Measurements from ENCODE around the gene OR5T2.
"Not testable (repeated sequence)": the region's sequence is repeated elsewhere in the genome, so short reads cannot be mapped to it uniquely, and the experiment has no call there.

Gene OR5T2

GRCh38 chr11:56234155-56234554, at the start of gene OR5T2:
Gene OR5T2, minus strand, starts transcription at chr11:56234255. Its CDS starts 1,193 bp downstream, at chr11:56233062.
- DNase-seq = no peak

GRCh38 chr11:56273854-56274253, 39.8 kb upstream of the OR5T2 start, which contains the start of gene OR5T1:
Gene OR5T1, plus strand, starts transcription at chr11:56274154. Its CDS starts 1,485 bp downstream, at chr11:56275639.
- no peak for DNase-seq

- no peak for DNase-seq
These were observed 37.0 kb upstream of the OR5T2 start for GRCh38 chr11:56271092-56271491.

- DNase-seq = no peak
These were observed 17.9 kb upstream of the OR5T2 start, which contains the start of gene OR5T3 for GRCh38 chr11:56251954-56252353. Gene OR5T3, plus strand, starts transcription at chr11:56252254. Its CDS starts 0 bp downstream, at chr11:56252254.

GRCh38 chr11:56219735-56220134, 14.3 kb downstream of the OR5T2 start:
- DNase-seq = not testable (repeated sequence)

- DNase-seq = no peak
These were observed 19.5 kb downstream of the OR5T2 start for GRCh38 chr11:56214537-56214936.

GRCh38 chr11:56207790-56208189, 26.3 kb downstream of the OR5T2 start:
- no peak for DNase-seq

GRCh38 chr11:56197367-56197766, 36.7 kb downstream of the OR5T2 start:
- no peak for DNase-seq

- no peak for DNase-seq
These were observed 37.4 kb downstream of the OR5T2 start for GRCh38 chr11:56196705-56197104.

- no peak for DNase-seq
These were observed 45.5 kb downstream of the OR5T2 start for GRCh38 chr11:56188602-56189001.

GRCh38 chr11:56183459-56183858, 50.6 kb downstream of the OR5T2 start:
- no peak for DNase-seq

Data from COR-L47 (cell line).